HepG2 (cell line): ENCODE results near the gene MAN2B2. TPM values are rescaled to one million over a fixed set of nuclear protein-coding genes. Genes with fewer than 3 reads are reported as not detected.

Experiments
- ETV5 ChIP-seq: IDR thresholded peaks from 2 replicates; pipeline ENCODE4 v1.6.1; 2018; ENCODE audit warnings: missing biosample characterization, missing genetic modification reagents, inconsistent platforms, borderline replicate concordance
- GPN1 ChIP-seq: sonication (generic); formaldehyde crosslinking; IDR thresholded peaks from 2 replicates; pipeline ENCODE4 v1.5.1; 2020; ENCODE audit warnings: missing genetic modification reagents, borderline replicate concordance
- ISX ChIP-seq: sonication (generic); formaldehyde crosslinking; conservative IDR thresholded peaks from 2 replicates; pipeline ENCODE4 v1.5.0; 2020; ENCODE audit warnings: missing genetic modification reagents
- KAT2B ChIP-seq: fragments of 150-350 bp; IDR thresholded peaks from 2 replicates; pipeline ENCODE4 v1.6.1; 2014; ENCODE audit warnings: low read depth, low read length, borderline replicate concordance
- RFXAP ChIP-seq: sonication (generic); formaldehyde crosslinking; IDR thresholded peaks from 2 replicates; pipeline ENCODE4 v1.4.0; 2020; ENCODE audit warnings: missing genetic modification reagents, borderline replicate concordance
- ZBTB1 ChIP-seq: sonication (generic); formaldehyde crosslinking; IDR thresholded peaks from 2 replicates; pipeline ENCODE4 v1.4.0; 2020; ENCODE audit warnings: missing genetic modification reagents, borderline replicate concordance
- ZNF33B ChIP-seq: sonication (generic); formaldehyde crosslinking; IDR thresholded peaks from 2 replicates; pipeline ENCODE4 v1.5.1; 2020; ENCODE audit warnings: mild to moderate bottlenecking, missing genetic modification reagents
- ZNF441 ChIP-seq: sonication (generic); formaldehyde crosslinking; IDR thresholded peaks from 2 replicates; pipeline ENCODE4 v1.7.0; 2021; ENCODE audit warnings: missing genetic modification reagents, borderline replicate concordance
- ZNF484 ChIP-seq: sonication (generic); formaldehyde crosslinking; IDR thresholded peaks from 2 replicates; pipeline ENCODE4 v1.5.1; 2020; ENCODE audit warnings: mild to moderate bottlenecking, low read depth, missing genetic modification reagents, borderline replicate concordance
- ZNF557 ChIP-seq: sonication (generic); formaldehyde crosslinking; IDR thresholded peaks from 2 replicates; pipeline ENCODE4 v1.4.0; 2020; ENCODE audit warnings: missing genetic modification reagents
- ZNF724P ChIP-seq: sonication (generic); formaldehyde crosslinking; IDR thresholded peaks from 2 replicates; pipeline ENCODE4 v1.8.0; 2022; ENCODE audit warnings: missing genetic modification reagents, borderline replicate concordance
- ZNF777 ChIP-seq: sonication (generic); formaldehyde crosslinking; IDR thresholded peaks from 2 replicates; pipeline ENCODE4 v1.4.0; 2020; ENCODE audit warnings: missing genetic modification reagents
- polyA plus RNA-seq, 8 experiments: library from polyadenylated mRNA; depleted of rRNA in 3 of 8; stranded (reverse) in 7 of 8; unstranded in 1 of 8; fragments of >200 nt; fragmentation: Illumina TruSeq in 4 of 8; extraction: Trizol in 4 of 8; gene quantifications; 2 replicates each; pipeline versions ENCODE4 v1.2.1 to v1.2.3, GENCODE V29; 2011 to 2016; ENCODE audit warnings: low read depth in 4 of 8, missing spikeins in 1 of 8, mixed read lengths in 1 of 8; ENCODE audit not compliant: insufficient read depth in 1 of 8
- total RNA-seq, 5 experiments: library from RNA; depleted of rRNA; stranded (reverse); fragments of >200 nt; fragmentation: Illumina TruSeq; extraction: Trizol; gene quantifications; 2 replicates each; pipeline ENCODE4 v1.2.3, GENCODE V29; 2016; ENCODE audit warnings: low read depth in 1 of 5
- TF ChIP-seq, protein P1 (sequence below): sonication (generic); formaldehyde crosslinking; IDR thresholded peaks from 2 replicates; pipeline ENCODE4 v1.4.0; 2020; ENCODE audit warnings: missing genetic modification reagents
- TF ChIP-seq, protein P2 (sequence below): sonication (generic); formaldehyde crosslinking; IDR thresholded peaks from 2 replicates; pipeline ENCODE4 v1.4.0; 2020; ENCODE audit warnings: missing genetic modification reagents, mild to moderate bottlenecking, borderline replicate concordance
- TF ChIP-seq, protein P3 (sequence below): sonication (generic); formaldehyde crosslinking; IDR thresholded peaks from 2 replicates; pipeline ENCODE4 v1.8.0; 2022; ENCODE audit warnings: mild to moderate bottlenecking, missing genetic modification reagents; ENCODE audit not compliant: insufficient replicate concordance
- TF ChIP-seq, protein P4 (sequence below): sonication (generic); formaldehyde crosslinking; IDR thresholded peaks from 2 replicates; pipeline ENCODE4 v1.8.1; 2023; ENCODE audit warnings: mild to moderate bottlenecking, inconsistent platforms, moderate library complexity, missing genetic modification reagents, borderline replicate concordance

Gene MAN2B2
- total and polyA plus RNA-seq, 2 of the 13 experiments (the other 11 are each of a cell fraction or from before 2014, with no cell fraction given) = 4.8 to 5.4 TPM

DNA sequence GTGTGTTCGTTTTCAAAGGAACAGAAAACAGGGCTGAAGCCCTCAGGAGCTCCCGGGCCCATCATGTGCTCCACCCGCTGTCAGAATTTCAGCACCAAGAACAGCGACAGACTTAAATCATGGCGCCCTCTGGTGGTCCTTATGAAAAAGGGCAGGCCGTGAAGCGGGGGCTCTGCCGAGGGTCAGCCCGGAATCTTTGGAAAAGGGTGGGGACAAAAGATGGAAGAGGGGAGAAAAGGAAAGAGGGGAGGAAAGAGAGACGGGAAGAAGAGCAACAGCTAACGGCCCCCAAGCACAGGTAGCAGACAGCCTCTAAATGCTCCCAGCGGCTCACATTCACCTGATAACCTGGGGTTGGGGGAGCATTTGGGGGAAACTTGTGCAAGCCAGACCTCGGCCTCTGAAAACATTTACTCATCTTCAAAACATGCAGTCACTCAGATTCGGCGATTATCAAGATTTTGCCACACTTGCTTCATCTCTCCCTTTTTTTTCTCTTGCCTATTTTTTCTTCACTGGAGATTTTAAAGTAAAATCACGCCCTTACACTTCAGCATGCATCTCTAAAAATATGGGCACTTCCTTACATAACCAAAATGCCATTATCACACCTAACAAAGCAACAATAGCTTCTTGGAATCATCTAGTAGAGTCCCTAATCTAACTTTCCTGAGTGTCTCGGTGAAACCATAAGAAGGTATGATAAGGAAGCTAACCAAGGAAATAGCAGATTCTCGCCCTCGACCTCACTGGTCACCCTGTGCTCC, 28.1 kb upstream of the MAN2B2 start (continued):
- TF ChIP-seq, protein P1, sequence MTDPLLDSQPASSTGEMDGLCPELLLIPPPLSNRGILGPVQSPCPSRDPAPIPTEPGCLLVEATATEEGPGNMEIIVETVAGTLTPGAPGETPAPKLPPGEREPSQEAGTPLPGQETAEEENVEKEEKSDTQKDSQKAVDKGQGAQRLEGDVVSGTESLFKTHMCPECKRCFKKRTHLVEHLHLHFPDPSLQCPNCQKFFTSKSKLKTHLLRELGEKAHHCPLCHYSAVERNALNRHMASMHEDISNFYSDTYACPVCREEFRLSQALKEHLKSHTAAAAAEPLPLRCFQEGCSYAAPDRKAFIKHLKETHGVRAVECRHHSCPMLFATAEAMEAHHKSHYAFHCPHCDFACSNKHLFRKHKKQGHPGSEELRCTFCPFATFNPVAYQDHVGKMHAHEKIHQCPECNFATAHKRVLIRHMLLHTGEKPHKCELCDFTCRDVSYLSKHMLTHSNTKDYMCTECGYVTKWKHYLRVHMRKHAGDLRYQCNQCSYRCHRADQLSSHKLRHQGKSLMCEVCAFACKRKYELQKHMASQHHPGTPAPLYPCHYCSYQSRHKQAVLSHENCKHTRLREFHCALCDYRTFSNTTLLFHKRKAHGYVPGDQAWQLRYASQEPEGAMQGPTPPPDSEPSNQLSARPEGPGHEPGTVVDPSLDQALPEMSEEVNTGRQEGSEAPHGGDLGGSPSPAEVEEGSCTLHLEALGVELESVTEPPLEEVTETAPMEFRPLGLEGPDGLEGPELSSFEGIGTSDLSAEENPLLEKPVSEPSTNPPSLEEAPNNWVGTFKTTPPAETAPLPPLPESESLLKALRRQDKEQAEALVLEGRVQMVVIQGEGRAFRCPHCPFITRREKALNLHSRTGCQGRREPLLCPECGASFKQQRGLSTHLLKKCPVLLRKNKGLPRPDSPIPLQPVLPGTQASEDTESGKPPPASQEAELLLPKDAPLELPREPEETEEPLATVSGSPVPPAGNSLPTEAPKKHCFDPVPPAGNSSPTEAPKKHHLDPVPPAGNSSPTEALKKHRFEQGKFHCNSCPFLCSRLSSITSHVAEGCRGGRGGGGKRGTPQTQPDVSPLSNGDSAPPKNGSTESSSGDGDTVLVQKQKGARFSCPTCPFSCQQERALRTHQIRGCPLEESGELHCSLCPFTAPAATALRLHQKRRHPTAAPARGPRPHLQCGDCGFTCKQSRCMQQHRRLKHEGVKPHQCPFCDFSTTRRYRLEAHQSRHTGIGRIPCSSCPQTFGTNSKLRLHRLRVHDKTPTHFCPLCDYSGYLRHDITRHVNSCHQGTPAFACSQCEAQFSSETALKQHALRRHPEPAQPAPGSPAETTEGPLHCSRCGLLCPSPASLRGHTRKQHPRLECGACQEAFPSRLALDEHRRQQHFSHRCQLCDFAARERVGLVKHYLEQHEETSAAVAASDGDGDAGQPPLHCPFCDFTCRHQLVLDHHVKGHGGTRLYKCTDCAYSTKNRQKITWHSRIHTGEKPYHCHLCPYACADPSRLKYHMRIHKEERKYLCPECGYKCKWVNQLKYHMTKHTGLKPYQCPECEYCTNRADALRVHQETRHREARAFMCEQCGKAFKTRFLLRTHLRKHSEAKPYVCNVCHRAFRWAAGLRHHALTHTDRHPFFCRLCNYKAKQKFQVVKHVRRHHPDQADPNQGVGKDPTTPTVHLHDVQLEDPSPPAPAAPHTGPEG (CRISPR knock-in tag) = peak; percentile 87
- TF ChIP-seq ZBTB1 (CRISPR knock-in tag) (no peak), ZNF557 (CRISPR knock-in tag) (peak; percentile 94), ZNF724P (CRISPR knock-in tag) (0 out of 2 replicates have a peak, but pooled peaks have one; percentile 42), ZNF484 (CRISPR knock-in tag) (no peak), RFXAP (CRISPR knock-in tag) (peak; percentile 78; the same call in 1 of the 2 replicates), ISX (CRISPR knock-in tag) (peak; percentile 95; the same call in 1 of the 2 replicates), ETV5 (CRISPR knock-in tag) (0 out of 2 replicates have a peak, but pooled peaks have one; percentile 31), GPN1 (CRISPR knock-in tag) (0 out of 2 replicates have a peak, but pooled peaks have one; percentile 47), ZNF777 (CRISPR knock-in tag) (peak; percentile 65; the same call in 1 of the 2 replicates), ZNF33B (0 out of 2 replicates have a peak, but pooled peaks have one; percentile 68), KAT2B (no peak), ZNF441 (CRISPR knock-in tag) (peak; percentile 88; the same call in 1 of the 2 replicates)
- TF ChIP-seq, protein P2, sequence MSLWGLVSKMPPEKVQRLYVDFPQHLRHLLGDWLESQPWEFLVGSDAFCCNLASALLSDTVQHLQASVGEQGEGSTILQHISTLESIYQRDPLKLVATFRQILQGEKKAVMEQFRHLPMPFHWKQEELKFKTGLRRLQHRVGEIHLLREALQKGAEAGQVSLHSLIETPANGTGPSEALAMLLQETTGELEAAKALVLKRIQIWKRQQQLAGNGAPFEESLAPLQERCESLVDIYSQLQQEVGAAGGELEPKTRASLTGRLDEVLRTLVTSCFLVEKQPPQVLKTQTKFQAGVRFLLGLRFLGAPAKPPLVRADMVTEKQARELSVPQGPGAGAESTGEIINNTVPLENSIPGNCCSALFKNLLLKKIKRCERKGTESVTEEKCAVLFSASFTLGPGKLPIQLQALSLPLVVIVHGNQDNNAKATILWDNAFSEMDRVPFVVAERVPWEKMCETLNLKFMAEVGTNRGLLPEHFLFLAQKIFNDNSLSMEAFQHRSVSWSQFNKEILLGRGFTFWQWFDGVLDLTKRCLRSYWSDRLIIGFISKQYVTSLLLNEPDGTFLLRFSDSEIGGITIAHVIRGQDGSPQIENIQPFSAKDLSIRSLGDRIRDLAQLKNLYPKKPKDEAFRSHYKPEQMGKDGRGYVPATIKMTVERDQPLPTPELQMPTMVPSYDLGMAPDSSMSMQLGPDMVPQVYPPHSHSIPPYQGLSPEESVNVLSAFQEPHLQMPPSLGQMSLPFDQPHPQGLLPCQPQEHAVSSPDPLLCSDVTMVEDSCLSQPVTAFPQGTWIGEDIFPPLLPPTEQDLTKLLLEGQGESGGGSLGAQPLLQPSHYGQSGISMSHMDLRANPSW (CRISPR knock-in tag) = no peak
- TF ChIP-seq, protein P3, sequence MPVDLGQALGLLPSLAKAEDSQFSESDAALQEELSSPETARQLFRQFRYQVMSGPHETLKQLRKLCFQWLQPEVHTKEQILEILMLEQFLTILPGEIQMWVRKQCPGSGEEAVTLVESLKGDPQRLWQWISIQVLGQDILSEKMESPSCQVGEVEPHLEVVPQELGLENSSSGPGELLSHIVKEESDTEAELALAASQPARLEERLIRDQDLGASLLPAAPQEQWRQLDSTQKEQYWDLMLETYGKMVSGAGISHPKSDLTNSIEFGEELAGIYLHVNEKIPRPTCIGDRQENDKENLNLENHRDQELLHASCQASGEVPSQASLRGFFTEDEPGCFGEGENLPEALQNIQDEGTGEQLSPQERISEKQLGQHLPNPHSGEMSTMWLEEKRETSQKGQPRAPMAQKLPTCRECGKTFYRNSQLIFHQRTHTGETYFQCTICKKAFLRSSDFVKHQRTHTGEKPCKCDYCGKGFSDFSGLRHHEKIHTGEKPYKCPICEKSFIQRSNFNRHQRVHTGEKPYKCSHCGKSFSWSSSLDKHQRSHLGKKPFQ (CRISPR knock-in tag) = no peak
- TF ChIP-seq, protein P4, sequence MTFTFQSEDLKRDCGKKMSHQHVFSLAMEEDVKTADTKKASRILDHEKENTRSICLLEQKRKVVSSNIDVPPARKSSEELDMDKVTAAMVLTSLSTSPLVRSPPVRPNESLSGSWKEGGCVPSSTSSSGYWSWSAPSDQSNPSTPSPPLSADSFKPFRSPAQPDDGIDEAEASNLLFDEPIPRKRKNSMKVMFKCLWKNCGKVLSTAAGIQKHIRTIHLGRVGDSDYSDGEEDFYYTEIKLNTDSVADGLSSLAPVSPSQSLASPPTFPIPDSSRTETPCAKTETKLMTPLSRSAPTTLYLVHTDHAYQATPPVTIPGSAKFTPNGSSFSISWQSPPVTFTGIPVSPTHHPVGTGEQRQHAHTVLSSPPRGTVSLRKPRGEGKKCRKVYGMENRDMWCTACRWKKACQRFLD = 0 out of 2 replicates have a peak, but pooled peaks have one; percentile 35
